A549 (cell line): ENCODE results near the gene DFFB. TPM values are rescaled to one million over a fixed set of nuclear protein-coding genes. Genes with fewer than 3 reads are reported as not detected.

ENCODE experiments used
- ATAC-seq, 2 experiments: fragments of 200-7000 bp in 1 of 2; fragments of >200 bp in 1 of 2; cut with Nextera tagmentation in 1 of 2; cut with Tn5 transposase in 1 of 2; 3 replicates each; pipeline versions ENCODE4 v1.8.0 to v1.9.1; 2018 to 2020; ENCODE audit warnings: mild to moderate bottlenecking in 1 of 2, moderate library complexity in 1 of 2
- CTCF ChIA-PET: fragments of 300-600 bp; sonication (Branson Sonifier 250); formaldehyde crosslinking; extraction: SDS; loops from one replicate; lab custom pipeline; 2021; ENCODE audit warnings: antibody characterized with exemption, inconsistent platforms; lab: Yijun Ruan, JAX
- POLR2A ChIA-PET: fragments of 350-600 bp; formaldehyde crosslinking; extraction: SDS; loops from one replicate; lab custom pipeline; 2021; ENCODE audit warnings: antibody characterized with exemption, inconsistent platforms; lab: Yijun Ruan, JAX
- DNase-seq, 2 experiments: peaks; one replicate each; pipeline versions ENCODE4 v3.0.0 to v3.0.0-alpha.2; 2011 to 2016; ENCODE audit warnings: low read depth in 1 of 2, low spot score in 1 of 2
- FAIRE-seq: peaks from 2 replicates; lab custom pipeline; 2011; peaks lifted over from hg19 to GRCh38; lab: Jason Lieb, UNC
- H3K27ac ChIP-seq, 2 experiments: fragments of >200 bp; sonication (Bioruptor Twin); formaldehyde crosslinking; 3 replicates each; pipeline ENCODE4 v1.5.1; 2016 to 2017
- H3K4me1 ChIP-seq: fragments of >200 bp; sonication (Bioruptor Twin); formaldehyde crosslinking; 3 replicates; pipeline ENCODE4 v1.6.1; 2016
- H3K4me2 ChIP-seq: fragments of >200 bp; sonication (Bioruptor Twin); formaldehyde crosslinking; 3 replicates; pipeline ENCODE4 v1.6.1; 2016
- H3K4me3 ChIP-seq: fragments of >200 bp; sonication (Bioruptor Twin); formaldehyde crosslinking; 3 replicates; pipeline ENCODE4 v1.5.1; 2016
- H3K9me3 ChIP-seq: fragments of >200 bp; sonication (Bioruptor Twin); formaldehyde crosslinking; 3 replicates; pipeline ENCODE4 v1.6.1; 2016
- CBX2 ChIP-seq: fragments of 200-600 bp; sonication (generic); IDR thresholded peaks from 2 replicates; pipeline ENCODE4 v1.6.1; 2016; ENCODE audit warnings: low read depth, mild to moderate bottlenecking, borderline replicate concordance
- CBX8 ChIP-seq: fragments of 200-600 bp; sonication (generic); IDR thresholded peaks from 2 replicates; pipeline ENCODE4 v1.6.1; 2016
- CEBPB ChIP-seq, 2 experiments: fragments of >200 bp in 1 of 2; sonication (Bioruptor Twin) in 1 of 2; formaldehyde crosslinking in 1 of 2; IDR thresholded peaks; 2 replicates each; pipeline ENCODE4 v1.6.1; 2012 to 2016
- CHD2 ChIP-seq: fragments of 150-350 bp; IDR thresholded peaks from 2 replicates; pipeline ENCODE4 v1.6.1; 2014; ENCODE audit warnings: low read length; ENCODE audit not compliant: partially characterized antibody
- CHD4 ChIP-seq: fragments of 200-600 bp; sonication (generic); IDR thresholded peaks from 2 replicates; pipeline ENCODE4 v1.6.1; 2016; ENCODE audit warnings: antibody characterized with exemption, mild to moderate bottlenecking, borderline replicate concordance
- FOXS1 ChIP-seq: fragments of 250-450 bp; sonication (Bioruptor Pico); IDR thresholded peaks from 2 replicates; pipeline ENCODE4 v1.5.0; 2020; ENCODE audit warnings: mild to moderate bottlenecking, moderate library complexity
- GATA3 ChIP-seq: IDR thresholded peaks from 2 replicates; pipeline ENCODE4 v1.6.1; 2012; ENCODE audit warnings: borderline replicate concordance
- HDAC2 ChIP-seq: fragments of 200-600 bp; sonication (generic); IDR thresholded peaks from 2 replicates; pipeline ENCODE4 v1.6.1; 2016
- HEYL ChIP-seq: fragments of 250-450 bp; sonication (Bioruptor Pico); IDR thresholded peaks from 2 replicates; pipeline ENCODE4 v1.8.0; 2021; ENCODE audit warnings: mild to moderate bottlenecking, moderate library complexity
- JUNB ChIP-seq: fragments of >200 bp; sonication (Bioruptor Twin); formaldehyde crosslinking; IDR thresholded peaks from 2 replicates; pipeline ENCODE4 v1.6.1; 2016
- KDM1A ChIP-seq: fragments of 200-600 bp; sonication (generic); IDR thresholded peaks from 2 replicates; pipeline ENCODE4 v1.6.1; 2016; ENCODE audit warnings: low read depth, mild to moderate bottlenecking
- MAFK ChIP-seq: fragments of 450-650 bp; IDR thresholded peaks from 2 replicates; pipeline ENCODE4 v1.6.1; 2014; ENCODE audit not compliant: partially characterized antibody
- MAZ ChIP-seq: fragments of 150-350 bp; IDR thresholded peaks from 2 replicates; pipeline ENCODE4 v1.6.1; 2014; ENCODE audit warnings: antibody characterized with exemption, low read depth, low read length, borderline replicate concordance
- POLR2AphosphoS2 ChIP-seq: conservative IDR thresholded peaks from 2 replicates; pipeline ENCODE4 v1.6.1; 2012; ENCODE audit warnings: low read length, improper control_type of control experiment, inconsistent platforms
- RFX5 ChIP-seq: fragments of 450-650 bp; IDR thresholded peaks from 2 replicates; pipeline ENCODE4 v1.7.1; 2014; ENCODE audit warnings: antibody characterized with exemption, mild to moderate bottlenecking, moderate library complexity
- RNF2 ChIP-seq: fragments of 200-600 bp; sonication (generic); IDR thresholded peaks from 2 replicates; pipeline ENCODE4 v1.6.1; 2016; ENCODE audit warnings: low read depth, mild to moderate bottlenecking, antibody characterized with exemption, moderate library complexity, borderline replicate concordance
- TP53 ChIP-seq: fragments of 250-450 bp; sonication (Bioruptor Pico); IDR thresholded peaks from 2 replicates; pipeline ENCODE4 v1.5.0; 2021; ENCODE audit warnings: mild to moderate bottlenecking, moderate library complexity
- ZC3H11A ChIP-seq: fragments of 450-650 bp; IDR thresholded peaks from 2 replicates; pipeline ENCODE4 v1.6.1; 2014; ENCODE audit warnings: antibody characterized with exemption, mild to moderate bottlenecking
- WGBS: methylation state at CpG from one replicate; pipeline ENCODE4 v1.1.6; 2017; ENCODE audit errors: missing lambda C conversion rate; 5-methylcytosine and 5-hydroxymethylcytosine counted together
- polyA plus RNA-seq, 4 experiments: library from polyadenylated mRNA; depleted of rRNA in 3 of 4; stranded (reverse); fragments of >200 nt; fragmentation: RNase III in 1 of 4; extraction: RNeasy Plus Mini Kit Qiagen cat#74134 plus additional on column Dnase treatment in 1 of 4; gene quantifications; 2 replicates in 3 of 4; 3 replicates in 1 of 4; pipeline ENCODE4 v1.2.3, GENCODE V29; 2011 to 2017
- TF ChIP-seq, protein P1 (sequence below): fragments of >200 bp; sonication (Bioruptor Twin); formaldehyde crosslinking; IDR thresholded peaks from 3 replicates; pipeline ENCODE4 v1.6.1; 2016
- TF ChIP-seq, protein P2 (sequence below): IDR thresholded peaks from 2 replicates; pipeline ENCODE4 v1.6.1; 2012
- TF ChIP-seq, protein P3 (sequence below): fragments of 250-450 bp; sonication (Bioruptor Pico); IDR thresholded peaks from 2 replicates; pipeline ENCODE4 v1.5.0; 2021; ENCODE audit warnings: mild to moderate bottlenecking, moderate library complexity, borderline replicate concordance
- TF ChIP-seq, protein P4 (sequence below): IDR thresholded peaks from 2 replicates; pipeline ENCODE4 v1.6.1; 2012
- TF ChIP-seq, protein P5 (sequence below): fragments of 250-450 bp; sonication (Bioruptor Pico); IDR thresholded peaks from 2 replicates; pipeline ENCODE4 v1.5.0; 2020; ENCODE audit warnings: low read depth, mild to moderate bottlenecking, moderate library complexity

DFFB gene
- polyA plus RNA-seq, 2 of the 4 experiments (the other 2 are of a cell fraction), result 2.5 to 3.7 TPM

DNA sequence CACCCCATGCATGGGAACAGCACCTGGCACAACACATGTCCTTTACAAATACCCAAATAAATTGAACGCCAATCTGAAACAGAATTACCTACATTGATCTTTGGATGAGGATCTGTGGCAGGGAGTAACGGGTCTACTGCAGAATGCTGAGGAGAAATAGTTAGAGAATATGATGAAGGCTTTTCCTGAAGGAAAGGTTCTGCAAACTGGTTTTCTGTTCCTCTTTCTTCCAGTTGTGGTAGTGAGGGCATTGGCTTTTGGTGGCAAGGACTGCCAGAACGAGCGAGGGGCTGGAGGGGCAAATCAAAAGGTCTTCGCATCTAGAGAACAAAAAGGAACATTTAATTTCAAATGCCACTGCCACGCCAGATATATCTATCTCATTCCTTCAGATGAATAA, 20.1 kb upstream of the DFFB start:
- H3K4me2 ChIP-seq, result no peak overlapping the region
- WGBS, result 92% methylated on average over 6 of the region's 6 CpGs
- peaks cover 7% of the 10 kb centered on the region; the same call in 2 of the 3 replicates for H3K9me3 ChIP-seq
- ATAC-seq (no peak), FAIRE-seq (no peak), DNase-seq (no peak)
- H3K4me3 ChIP-seq, result no peak overlapping the region
- ChIA-PET POLR2A (no interaction called here), CTCF (no interaction called here)
- no peaks in the 10 kb centered on the region for H3K4me1 ChIP-seq
- H3K27ac ChIP-seq, result no peak overlapping the region
- no peak for TF ChIP-seq GATA3
- no peak for TF ChIP-seq HEYL
- no peak for TF ChIP-seq CBX2
- TF ChIP-seq JUNB, result no peak
- no peak for TF ChIP-seq FOXS1 (CRISPR knock-in tag)
- no peak for TF ChIP-seq TP53
- TF ChIP-seq, protein P1, sequence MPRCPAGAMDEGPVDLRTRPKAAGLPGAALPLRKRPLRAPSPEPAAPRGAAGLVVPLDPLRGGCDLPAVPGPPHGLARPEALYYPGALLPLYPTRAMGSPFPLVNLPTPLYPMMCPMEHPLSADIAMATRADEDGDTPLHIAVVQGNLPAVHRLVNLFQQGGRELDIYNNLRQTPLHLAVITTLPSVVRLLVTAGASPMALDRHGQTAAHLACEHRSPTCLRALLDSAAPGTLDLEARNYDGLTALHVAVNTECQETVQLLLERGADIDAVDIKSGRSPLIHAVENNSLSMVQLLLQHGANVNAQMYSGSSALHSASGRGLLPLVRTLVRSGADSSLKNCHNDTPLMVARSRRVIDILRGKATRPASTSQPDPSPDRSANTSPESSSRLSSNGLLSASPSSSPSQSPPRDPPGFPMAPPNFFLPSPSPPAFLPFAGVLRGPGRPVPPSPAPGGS, result no peak
- no peak for TF ChIP-seq RNF2
- TF ChIP-seq MAFK, result no peak
- no peak for TF ChIP-seq POLR2AphosphoS2

DNA sequence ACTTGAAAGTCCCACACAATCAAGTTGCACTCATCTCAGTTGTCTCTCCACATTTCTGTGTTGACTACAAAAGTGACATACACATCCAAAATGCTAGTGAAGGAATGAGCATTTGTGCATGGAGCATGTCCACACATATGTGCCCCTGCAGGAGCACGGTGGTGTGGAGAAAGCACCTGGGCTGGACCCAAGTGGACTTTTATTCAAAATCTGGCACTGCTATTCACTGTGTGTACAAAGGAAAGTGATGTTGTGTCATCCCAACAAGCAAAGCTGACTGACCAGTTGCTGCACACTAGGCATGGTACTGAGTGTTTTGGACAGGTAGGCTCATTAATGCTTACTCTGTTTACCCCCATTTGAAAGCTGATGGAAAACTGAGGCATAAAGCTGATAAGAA, 19.6 kb upstream of the DFFB start:
- DNase-seq (no peak), FAIRE-seq (no peak), ATAC-seq (no peak)
- Histone ChIP-seq H3K4me3 (no peak overlapping the region), H3K4me1 (no peaks in the 10 kb centered on the region), H3K4me2 (no peak overlapping the region), H3K9me3 (peaks cover 7% of the 10 kb centered on the region; the same call in 2 of the 3 replicates), H3K27ac (no peak overlapping the region)
- ChIA-PET CTCF (no interaction called here), POLR2A (no interaction called here)
- TF ChIP-seq, protein P2, sequence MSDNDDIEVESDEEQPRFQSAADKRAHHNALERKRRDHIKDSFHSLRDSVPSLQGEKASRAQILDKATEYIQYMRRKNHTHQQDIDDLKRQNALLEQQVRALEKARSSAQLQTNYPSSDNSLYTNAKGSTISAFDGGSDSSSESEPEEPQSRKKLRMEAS, result no peak
- no peak for TF ChIP-seq CHD2
- 100% methylated on average over 1 of the region's 1 CpG for WGBS

DNA sequence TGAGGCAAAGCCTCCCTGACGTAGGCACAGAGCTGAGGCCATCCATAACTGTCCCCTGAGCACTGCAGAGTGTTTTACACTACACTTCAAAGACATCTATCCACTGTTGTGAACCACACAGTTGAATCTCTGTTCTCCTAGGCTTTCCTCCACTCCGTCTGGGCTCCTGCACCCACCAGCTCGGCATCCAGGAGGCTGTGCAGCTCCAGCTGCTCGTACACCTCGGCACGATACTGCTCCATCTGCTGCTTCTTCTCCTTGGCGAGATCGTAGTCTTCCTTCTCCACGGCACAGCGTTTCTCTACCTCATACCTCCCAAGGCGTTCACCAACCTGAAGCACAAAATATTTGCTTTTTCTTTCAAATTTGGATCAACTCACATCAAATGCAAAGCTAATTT, 18.5 kb upstream of the DFFB start:
- Histone ChIP-seq H3K4me2 (no peak overlapping the region), H3K27ac (no peak overlapping the region), H3K9me3 (peaks cover 7% of the 10 kb centered on the region; the same call in 2 of the 3 replicates), H3K4me3 (no peak overlapping the region), H3K4me1 (no peaks in the 10 kb centered on the region)
- FAIRE-seq, result no peak
- no peak for ATAC-seq
- 94% methylated on average over 11 of the region's 11 CpGs for WGBS
- DNase-seq, result no peak
- POLR2A ChIA-PET, result no interaction called here
- CTCF ChIA-PET, result interaction anchor here (1.5 kb wide), 1 partner anchor 10 kb away, joined by 6 read pairs; no protein-coding TSS in a partner anchor
- no peak for TF ChIP-seq GATA3
- TF ChIP-seq KDM1A, result no peak
- TF ChIP-seq CBX8, result no peak
- TF ChIP-seq RNF2, result no peak
- TF ChIP-seq CEBPB (IDR thresholded peaks at IDR 0.05), result no peak
- no peak for TF ChIP-seq RFX5
- TF ChIP-seq, protein P3, sequence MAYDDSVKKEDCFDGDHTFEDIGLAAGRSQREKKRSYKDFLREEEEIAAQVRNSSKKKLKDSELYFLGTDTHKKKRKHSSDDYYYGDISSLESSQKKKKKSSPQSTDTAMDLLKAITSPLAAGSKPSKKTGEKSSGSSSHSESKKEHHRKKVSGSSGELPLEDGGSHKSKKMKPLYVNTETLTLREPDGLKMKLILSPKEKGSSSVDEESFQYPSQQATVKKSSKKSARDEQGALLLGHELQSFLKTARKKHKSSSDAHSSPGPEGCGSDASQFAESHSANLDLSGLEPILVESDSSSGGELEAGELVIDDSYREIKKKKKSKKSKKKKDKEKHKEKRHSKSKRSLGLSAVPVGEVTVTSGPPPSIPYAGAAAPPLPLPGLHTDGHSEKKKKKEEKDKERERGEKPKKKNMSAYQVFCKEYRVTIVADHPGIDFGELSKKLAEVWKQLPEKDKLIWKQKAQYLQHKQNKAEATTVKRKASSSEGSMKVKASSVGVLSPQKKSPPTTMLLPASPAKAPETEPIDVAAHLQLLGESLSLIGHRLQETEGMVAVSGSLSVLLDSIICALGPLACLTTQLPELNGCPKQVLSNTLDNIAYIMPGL (CRISPR knock-in tag), result no peak
- TF ChIP-seq, protein P4, sequence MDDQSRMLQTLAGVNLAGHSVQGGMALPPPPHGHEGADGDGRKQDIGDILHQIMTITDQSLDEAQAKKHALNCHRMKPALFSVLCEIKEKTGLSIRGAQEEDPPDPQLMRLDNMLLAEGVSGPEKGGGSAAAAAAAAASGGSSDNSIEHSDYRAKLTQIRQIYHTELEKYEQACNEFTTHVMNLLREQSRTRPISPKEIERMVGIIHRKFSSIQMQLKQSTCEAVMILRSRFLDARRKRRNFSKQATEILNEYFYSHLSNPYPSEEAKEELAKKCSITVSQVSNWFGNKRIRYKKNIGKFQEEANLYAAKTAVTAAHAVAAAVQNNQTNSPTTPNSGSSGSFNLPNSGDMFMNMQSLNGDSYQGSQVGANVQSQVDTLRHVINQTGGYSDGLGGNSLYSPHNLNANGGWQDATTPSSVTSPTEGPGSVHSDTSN, result no peak
- TF ChIP-seq, protein P5, sequence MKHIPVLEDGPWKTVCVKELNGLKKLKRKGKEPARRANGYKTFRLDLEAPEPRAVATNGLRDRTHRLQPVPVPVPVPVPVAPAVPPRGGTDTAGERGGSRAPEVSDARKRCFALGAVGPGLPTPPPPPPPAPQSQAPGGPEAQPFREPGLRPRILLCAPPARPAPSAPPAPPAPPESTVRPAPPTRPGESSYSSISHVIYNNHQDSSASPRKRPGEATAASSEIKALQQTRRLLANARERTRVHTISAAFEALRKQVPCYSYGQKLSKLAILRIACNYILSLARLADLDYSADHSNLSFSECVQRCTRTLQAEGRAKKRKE (CRISPR knock-in tag), result no peak
- no peak for TF ChIP-seq ZC3H11A
- no peak for TF ChIP-seq JUNB
- no peak for TF ChIP-seq CHD4
- TF ChIP-seq MAZ, result no peak
- no peak for TF ChIP-seq POLR2AphosphoS2
- no peak for TF ChIP-seq HDAC2
- TF ChIP-seq, all 56 proteins: peak for 0
